Gastrocnemius medialis (tissue), 4 donors: ENCODE measurements around the gene SLC66A2.

Source experiments
- CTCF ChIP-seq, 5 experiments: fragments of 450-650 bp in 3 of 5; fragments of 200-600 bp in 2 of 5; sonication (generic) in 2 of 5; IDR thresholded peaks in 4 of 5; conservative IDR thresholded peaks in 1 of 5; 1 replicate in 4 of 5; 2 replicates in 1 of 5; pipeline ENCODE4 v1.5.1; 2016 to 2019; ENCODE audit warnings: antibody characterized with exemption in 5 of 5, mild to moderate bottlenecking in 3 of 5, moderate library complexity in 3 of 5
- POLR2A ChIP-seq, 2 donors: fragments of 450-650 bp; IDR thresholded peaks; one replicate each; pipeline ENCODE4 v1.6.1; 2017; ENCODE audit warnings: antibody characterized with exemption in 2 of 2, mild to moderate bottlenecking in 2 of 2, moderate library complexity in 2 of 2

DNA sequence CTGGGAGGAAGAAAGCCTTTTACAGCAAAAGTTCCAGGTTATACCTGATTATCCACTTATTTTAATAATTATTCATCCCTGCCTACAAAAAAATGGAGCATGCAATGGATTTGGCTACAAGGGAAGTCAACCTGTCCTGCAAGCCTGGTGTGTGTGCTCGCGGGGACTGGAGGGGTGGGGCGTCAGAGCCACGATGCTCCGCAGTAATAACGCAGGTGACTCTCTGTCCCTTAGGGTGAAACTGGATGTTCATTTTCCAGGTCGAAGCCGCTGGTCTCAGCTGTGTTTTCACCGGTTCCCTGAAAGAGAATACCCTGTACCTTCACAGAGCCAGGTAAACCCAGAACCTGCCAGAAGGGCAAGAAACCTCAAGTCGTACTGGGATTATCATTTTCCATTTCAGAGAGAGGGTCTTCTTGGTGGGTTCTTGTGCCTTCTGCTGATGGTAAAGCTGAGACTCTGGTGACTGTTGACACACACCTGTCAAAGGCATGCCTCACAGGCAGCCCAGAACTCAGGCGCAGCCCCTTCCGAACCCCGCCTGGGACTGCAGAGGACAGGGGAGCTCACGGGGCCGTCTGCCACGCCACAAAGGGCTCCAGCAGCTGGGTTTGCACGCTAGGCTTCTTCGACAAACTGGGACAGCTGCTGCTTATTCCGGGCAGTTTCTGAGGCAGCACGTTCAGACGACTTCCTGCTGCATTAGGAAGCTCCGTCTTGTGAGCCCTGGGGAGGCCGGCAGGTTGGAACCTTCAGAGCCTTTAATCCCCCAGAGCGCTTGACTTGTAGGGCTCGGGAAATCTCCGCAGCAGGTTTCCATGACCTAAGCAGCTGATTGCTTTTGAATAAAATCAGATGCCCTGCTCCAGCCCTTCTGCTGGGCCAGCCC is 95.1 kb downstream of the SLC66A2 start:
- TF ChIP-seq CTCF (IDR thresholded peaks at IDR 0.05 in 4 of 5, conservative IDR thresholded peaks at IDR 0.05 in 1 of 5) (no peak), POLR2A (IDR thresholded peaks at IDR 0.05) (no peak)
